A549 treated with CpdA at 1 μM for 4 hours (cell line): Measurements from ENCODE around the gene POLR3B. TPM values are rescaled to one million over a fixed set of nuclear protein-coding genes. Genes with fewer than 3 reads are reported as not detected.

Experiments used
- total RNA-seq: library from RNA; stranded (reverse); fragments of 200-300 nt; extraction: Qiagen RNA extraction; gene quantifications from 5 replicates; pipeline ENCODE4 v1.2.3, GENCODE V29; 2022; ENCODE audit warnings: low read depth

POLR3B gene
- total RNA-seq, result 5.1 to 6.1 TPM (median 5.4 TPM) in 5 replicates

GRCh38 chr12:106357549-106358395, at the start of gene POLR3B:
POLR3B (plus strand) TSS chr12:106357748; CDS start chr12:106357880, 132 bp downstream.

Other genes with a start within 250 kb of the POLR3B start
- gene NUAK1, start 218.8 kb upstream of the POLR3B start, total RNA-seq, result 10.8 to 12.7 TPM (median 12.0 TPM) in 5 replicates
- 82.5 to 96.0 TPM (median 92.4 TPM) in 5 replicates for gene CKAP4, start 109.7 kb upstream of the POLR3B start, total RNA-seq
- gene TCP11L2, start 55.0 kb upstream of the POLR3B start, total RNA-seq, result 2.6 to 3.5 TPM (median 2.9 TPM) in 5 replicates
- not detected in 5 replicates for gene RFX4, start 225.3 kb downstream of the POLR3B start, total RNA-seq